ENCODE measurements around the gene KCNH5.
A peak's percentile ranks its signal among the peaks of the same experiment; 100 is the strongest.

Gene KCNH5

DNA sequence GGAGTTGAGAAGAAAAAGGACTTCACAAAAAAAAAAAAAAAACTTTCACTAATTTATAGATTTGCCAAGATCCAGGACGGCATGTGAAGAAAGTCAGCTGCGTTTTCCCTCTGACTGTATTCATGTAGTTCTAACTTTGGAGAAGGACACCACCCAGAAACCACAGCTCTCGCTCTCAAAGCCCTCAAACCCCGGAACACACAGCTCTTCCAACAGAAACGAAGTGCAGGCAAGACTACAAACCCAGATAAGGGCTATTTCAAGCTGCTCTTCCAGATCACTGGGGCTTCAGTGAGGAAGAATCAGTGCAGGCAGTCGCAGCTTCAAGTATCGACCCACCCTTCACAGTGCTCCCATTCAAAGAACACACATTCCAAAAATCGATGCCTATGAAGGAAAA lies 13.2 kb downstream of the KCNH5 start:
- TF ChIP-seq JUND (IDR thresholded peaks at IDR 0.05; ENCODE audit: low read depth): no peak
- in situ Hi-C loops (cut with HindIII; ENCODE audit: low pct_unique_long_range_greater_than_20kb, low sequenced_read_pairs): no loop called here
- DNase-seq (ENCODE audit: low read depth in 1 of 2, low spot score in 1 of 2): no peak

DNA sequence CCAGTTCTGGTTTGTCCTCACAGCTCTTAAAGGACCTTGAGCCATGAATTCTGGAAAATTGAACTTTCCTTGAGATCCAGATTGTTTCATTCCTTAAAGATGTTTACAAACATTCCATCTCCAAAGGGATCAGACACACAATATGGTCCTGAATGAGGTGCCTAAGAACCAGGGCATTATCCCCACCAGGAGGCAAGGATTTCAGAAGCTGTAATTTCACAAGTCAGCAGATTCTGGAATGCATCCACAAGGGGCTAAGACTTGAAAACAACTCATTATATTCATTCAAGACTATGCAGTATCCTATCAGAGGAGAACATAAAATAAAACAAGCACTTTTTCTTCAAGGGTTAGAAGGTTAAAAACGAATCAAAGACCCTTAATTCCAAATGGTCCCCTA lies 15.1 kb downstream of the KCNH5 start:
- no peak for DNase-seq (ENCODE audit: low read depth in 1 of 2, low spot score in 1 of 2)
- no peak for TF ChIP-seq JUND (IDR thresholded peaks at IDR 0.05; ENCODE audit: low read depth)
- in situ Hi-C loops (cut with HindIII; ENCODE audit: low pct_unique_long_range_greater_than_20kb, low sequenced_read_pairs): no loop called here

DNA sequence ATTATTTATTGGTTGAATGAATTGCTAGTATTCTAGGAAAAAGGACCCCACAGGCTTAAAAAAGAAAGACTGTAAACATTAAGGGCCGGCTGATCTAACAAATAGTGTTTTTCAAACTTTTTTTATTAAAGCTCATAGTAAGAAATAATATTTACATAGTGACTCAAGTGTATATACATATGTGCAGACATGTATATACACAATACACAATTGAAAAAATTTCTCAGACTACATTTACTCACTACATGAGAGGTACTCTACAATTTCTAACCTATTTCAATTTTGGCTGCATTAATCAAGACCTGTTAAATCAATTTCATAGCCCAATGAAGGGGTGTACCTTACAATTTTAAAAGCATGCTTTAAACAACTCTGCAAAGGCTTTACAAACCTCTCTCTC lies 17.5 kb downstream of the KCNH5 start:
- DNase-seq (ENCODE audit: low read depth in 1 of 2, low spot score in 1 of 2): no peak
- in situ Hi-C loops (cut with HindIII; ENCODE audit: low pct_unique_long_range_greater_than_20kb, low sequenced_read_pairs): no loop called here
- no peak for TF ChIP-seq JUND (IDR thresholded peaks at IDR 0.05; ENCODE audit: low read depth)

DNA sequence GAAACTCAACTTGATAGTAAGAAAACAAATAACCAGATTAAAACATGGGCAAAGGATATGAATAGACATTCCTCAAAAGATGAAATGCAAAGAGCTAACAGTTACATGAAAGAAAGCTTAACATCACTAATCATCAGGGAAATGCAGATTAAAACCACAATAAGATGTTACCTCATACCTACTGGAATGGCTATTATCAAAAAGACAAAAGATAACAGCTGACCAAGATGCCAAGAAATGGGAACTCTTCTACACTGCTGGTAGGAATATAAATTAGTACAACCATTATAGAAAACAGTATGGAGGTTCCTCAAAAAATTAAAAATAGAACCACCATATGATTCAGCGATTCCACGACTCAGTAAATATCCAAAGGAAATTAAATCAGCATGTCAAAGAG lies 18.8 kb downstream of the KCNH5 start:
- in situ Hi-C loops (cut with HindIII; ENCODE audit: low pct_unique_long_range_greater_than_20kb, low sequenced_read_pairs): no loop called here
- DNase-seq (ENCODE audit: low read depth in 1 of 2, low spot score in 1 of 2): no peak
- TF ChIP-seq JUND (IDR thresholded peaks at IDR 0.05; ENCODE audit: low read depth): no peak

DNA sequence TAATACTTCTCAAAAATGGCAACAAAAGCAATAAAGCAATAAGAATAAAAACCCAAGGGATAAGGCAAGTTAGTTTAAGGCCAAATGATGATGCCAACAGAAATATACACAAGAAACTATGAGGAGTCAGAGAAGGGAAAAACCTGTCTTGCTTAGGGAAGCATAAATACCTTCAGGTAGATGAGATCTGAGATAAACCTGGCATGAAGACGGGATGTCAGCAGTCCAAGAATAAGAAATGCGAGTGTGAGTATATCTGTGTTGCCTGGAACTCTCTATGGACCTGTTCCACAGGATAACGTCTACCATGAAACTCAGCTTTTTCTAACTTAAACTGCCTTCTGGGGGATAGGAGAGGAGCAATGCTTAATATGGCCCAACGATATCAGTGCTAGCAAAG lies 30.6 kb downstream of the KCNH5 start:
- DNase-seq (ENCODE audit: low read depth in 1 of 2, low spot score in 1 of 2): peak in 1 of 2 experiments; percentile 47
- in situ Hi-C loops (cut with HindIII; ENCODE audit: low pct_unique_long_range_greater_than_20kb, low sequenced_read_pairs): no loop called here
- TF ChIP-seq JUND (IDR thresholded peaks at IDR 0.05; ENCODE audit: low read depth): no peak

DNA sequence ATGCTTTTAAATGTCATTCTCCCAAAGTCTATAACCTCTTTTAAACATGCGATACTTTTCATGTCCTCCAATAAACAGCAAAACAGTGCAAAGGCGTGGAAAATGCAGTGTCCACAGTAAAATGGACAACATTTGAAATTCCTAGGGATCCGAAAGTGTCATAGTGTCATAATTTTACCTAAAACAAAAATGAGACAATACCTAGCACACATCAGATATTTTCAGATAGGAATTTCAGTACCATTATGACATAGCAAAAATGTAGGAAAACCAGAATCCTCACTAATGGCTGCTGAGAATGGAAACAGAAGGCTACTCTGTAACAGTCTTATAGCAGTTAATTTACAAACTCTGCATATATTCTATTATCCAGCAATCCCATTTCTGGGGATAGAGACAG lies 33.1 kb downstream of the KCNH5 start:
- no peak for TF ChIP-seq JUND (IDR thresholded peaks at IDR 0.05; ENCODE audit: low read depth)
- in situ Hi-C loops (cut with HindIII; ENCODE audit: low pct_unique_long_range_greater_than_20kb, low sequenced_read_pairs): no loop called here
- DNase-seq (ENCODE audit: low read depth in 1 of 2, low spot score in 1 of 2): no peak

DNA sequence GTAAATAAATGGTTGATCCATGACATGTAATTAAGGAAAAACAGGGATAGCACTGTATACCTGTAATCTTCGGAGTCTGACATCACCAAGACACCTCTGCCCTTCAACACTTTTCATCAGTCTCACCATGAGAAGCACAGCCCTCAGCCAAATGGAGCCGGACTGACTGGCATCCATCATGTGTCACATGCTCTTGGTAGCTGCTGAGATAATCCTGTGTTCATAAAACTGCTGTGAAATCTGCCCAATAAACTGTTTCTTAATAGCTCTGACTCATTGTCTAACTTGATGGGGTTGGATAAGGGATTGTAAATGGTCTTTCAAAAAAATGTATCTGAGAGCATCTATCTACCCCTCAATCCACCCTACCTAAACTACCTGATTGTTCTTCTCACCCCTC lies 33.6 kb downstream of the KCNH5 start:
- in situ Hi-C loops (cut with HindIII; ENCODE audit: low pct_unique_long_range_greater_than_20kb, low sequenced_read_pairs): no loop called here

DNA sequence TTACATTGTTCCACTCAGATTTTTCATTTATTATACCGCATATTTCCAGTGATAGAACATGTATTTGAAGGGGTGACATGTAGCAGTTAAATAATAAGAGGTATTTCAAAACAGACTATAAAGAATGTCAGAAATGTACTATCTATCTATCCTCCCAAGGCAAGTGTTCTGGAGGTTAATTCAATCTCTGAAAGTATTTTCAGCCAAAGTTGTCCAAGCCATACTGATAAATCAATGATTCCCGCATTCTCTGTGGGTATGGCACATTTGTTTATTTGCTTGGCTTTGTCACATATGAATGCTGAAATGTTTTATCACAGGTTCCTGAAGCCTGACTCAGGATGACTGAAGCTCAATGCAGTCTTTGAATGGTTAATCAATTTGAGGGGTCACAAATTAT lies 35.8 kb downstream of the KCNH5 start:
- TF ChIP-seq JUND (IDR thresholded peaks at IDR 0.05; ENCODE audit: low read depth): no peak
- in situ Hi-C loops (cut with HindIII; ENCODE audit: low pct_unique_long_range_greater_than_20kb, low sequenced_read_pairs): no loop called here
- no peak for DNase-seq (ENCODE audit: low read depth in 1 of 2, low spot score in 1 of 2)

More for the DNA sequence above, 33.6 kb downstream of the KCNH5 start:
- no peak for DNase-seq (ENCODE audit: low read depth in 1 of 2, low spot score in 1 of 2)
- TF ChIP-seq JUND (IDR thresholded peaks at IDR 0.05; ENCODE audit: low read depth): no peak

DNA sequence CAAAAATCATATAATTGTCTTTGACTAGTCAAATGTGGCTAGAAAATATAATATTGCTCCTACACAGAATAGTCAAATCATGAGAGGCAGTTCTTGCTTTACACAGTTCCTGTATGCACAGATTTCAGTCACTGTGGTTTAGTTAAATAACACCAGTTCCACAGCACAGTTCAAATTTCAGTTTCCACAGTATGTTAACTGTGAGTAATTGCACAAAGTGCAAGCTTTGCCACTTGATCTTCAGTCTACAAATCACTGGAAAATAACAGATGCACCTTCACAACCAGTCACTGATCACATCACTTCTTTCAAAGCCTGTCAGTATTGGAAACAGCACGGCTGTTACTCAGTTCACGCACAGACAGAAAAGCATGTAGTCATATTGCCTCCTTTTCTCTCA lies 38.7 kb downstream of the KCNH5 start:
- no peak for TF ChIP-seq JUND (IDR thresholded peaks at IDR 0.05; ENCODE audit: low read depth)
- no peak for DNase-seq (ENCODE audit: low read depth in 1 of 2, low spot score in 1 of 2)
- in situ Hi-C loops (cut with HindIII; ENCODE audit: low pct_unique_long_range_greater_than_20kb, low sequenced_read_pairs): no loop called here

DNA sequence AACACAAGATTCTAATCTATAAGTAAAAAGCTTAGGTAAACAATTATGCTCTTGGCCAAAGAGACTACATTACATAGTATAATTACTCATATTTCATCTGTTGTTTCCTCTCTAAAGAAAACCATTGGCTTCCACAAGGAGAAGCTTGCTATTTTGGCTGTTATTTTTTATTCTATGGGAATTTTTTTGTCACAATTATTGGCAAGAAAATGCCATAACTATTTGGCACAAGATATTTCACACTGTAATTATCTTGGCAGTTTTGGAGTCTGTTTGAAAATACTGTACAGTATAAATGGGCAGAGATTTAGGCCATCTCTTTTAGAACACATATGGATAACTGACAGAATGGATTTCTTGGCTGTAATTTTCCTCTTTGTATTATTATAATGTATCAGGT lies 51.2 kb downstream of the KCNH5 start:
- in situ Hi-C loops (cut with HindIII; ENCODE audit: low pct_unique_long_range_greater_than_20kb, low sequenced_read_pairs): no loop called here
- no peak for DNase-seq (ENCODE audit: low read depth in 1 of 2, low spot score in 1 of 2)
- TF ChIP-seq JUND (IDR thresholded peaks at IDR 0.05; ENCODE audit: low read depth): no peak

DNA sequence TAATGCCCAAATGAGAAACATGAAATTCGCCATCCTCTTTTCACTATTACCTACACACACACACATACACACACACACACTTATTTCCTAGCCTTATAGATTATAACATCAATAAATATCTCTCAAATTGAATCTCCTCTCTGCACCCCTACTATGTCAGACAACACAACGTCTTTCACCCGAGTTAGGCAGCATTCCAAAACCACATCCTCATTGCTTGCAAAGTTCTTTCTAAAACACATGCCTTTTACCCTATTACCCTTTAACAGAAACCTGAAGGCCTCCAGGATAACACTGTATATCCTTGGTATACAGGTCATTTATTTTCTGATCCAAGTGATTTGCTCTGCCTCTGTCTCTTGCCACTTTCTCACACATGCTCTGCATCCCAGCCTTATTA lies 56.3 kb downstream of the KCNH5 start:
- TF ChIP-seq JUND (IDR thresholded peaks at IDR 0.05; ENCODE audit: low read depth): no peak
- in situ Hi-C loops (cut with HindIII; ENCODE audit: low pct_unique_long_range_greater_than_20kb, low sequenced_read_pairs): no loop called here
- no peak for DNase-seq (ENCODE audit: low read depth in 1 of 2, low spot score in 1 of 2)

DNA sequence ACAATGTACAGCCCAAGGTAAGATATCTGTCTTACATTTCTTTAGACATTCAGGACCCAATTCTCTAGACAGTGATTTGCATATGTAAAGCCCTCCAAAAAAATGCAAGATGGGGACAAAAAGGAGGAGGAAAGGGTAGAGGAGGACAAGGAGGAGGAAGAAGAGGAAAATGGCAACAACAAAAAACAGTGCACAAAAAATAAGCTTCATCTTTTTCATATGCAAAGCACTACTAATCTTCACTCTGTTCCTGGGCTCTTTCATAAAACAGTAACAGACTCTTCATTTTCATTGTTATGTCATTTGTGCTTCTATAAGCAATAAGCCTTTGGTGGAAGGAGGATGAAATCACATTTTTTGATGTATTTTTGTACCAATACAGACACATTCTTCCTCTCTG lies 61.4 kb downstream of the KCNH5 start:
- no peak for TF ChIP-seq JUND (IDR thresholded peaks at IDR 0.05; ENCODE audit: low read depth)
- no peak for DNase-seq (ENCODE audit: low read depth in 1 of 2, low spot score in 1 of 2)
- in situ Hi-C loops (cut with HindIII; ENCODE audit: low pct_unique_long_range_greater_than_20kb, low sequenced_read_pairs): no loop called here

DNA sequence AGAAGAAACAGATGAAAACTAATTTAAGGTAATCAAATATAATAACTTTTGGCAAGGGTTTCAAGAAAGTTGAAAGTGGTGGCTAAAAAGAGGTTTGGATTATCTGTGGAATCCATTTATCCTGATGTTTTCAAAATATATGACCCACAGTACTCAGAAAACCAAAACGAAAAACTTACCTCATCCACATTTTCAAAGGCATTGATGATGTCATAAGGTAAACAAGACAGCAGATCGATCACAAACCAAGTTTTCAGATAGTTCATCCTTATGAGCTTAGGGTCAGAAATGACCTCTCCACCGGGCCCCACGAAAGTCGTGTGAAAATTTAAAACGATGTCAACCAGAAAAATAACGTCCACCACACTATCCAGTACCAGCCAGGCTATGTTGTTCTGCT lies 64.6 kb downstream of the KCNH5 start:
- TF ChIP-seq JUND (IDR thresholded peaks at IDR 0.05; ENCODE audit: low read depth): no peak
- in situ Hi-C loops (cut with HindIII; ENCODE audit: low pct_unique_long_range_greater_than_20kb, low sequenced_read_pairs): no loop called here
- no peak for DNase-seq (ENCODE audit: low read depth in 1 of 2, low spot score in 1 of 2)

DNA sequence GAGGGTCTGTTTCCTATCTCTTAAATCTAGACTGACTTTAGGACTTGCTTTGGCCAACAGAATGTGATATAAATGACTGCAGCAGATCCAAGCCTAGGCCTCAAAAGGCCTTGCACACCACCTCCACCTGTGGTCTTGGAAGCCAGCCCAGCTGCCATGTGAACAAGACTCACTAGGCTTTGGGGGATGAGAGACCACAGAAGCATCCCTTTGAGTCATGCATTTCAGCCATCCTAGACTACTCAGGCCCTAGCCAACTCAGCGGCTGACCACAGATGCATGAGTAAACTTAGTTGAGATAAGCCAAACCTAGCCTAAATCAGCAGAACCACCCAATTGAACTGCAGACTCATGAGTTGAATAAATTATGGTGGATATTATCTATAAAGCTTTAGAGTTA lies 87.7 kb downstream of the KCNH5 start:
- in situ Hi-C loops (cut with HindIII; ENCODE audit: low pct_unique_long_range_greater_than_20kb, low sequenced_read_pairs): no loop called here
- no peak for TF ChIP-seq JUND (IDR thresholded peaks at IDR 0.05; ENCODE audit: low read depth)
- no peak for DNase-seq (ENCODE audit: low read depth in 1 of 2, low spot score in 1 of 2)

DNA sequence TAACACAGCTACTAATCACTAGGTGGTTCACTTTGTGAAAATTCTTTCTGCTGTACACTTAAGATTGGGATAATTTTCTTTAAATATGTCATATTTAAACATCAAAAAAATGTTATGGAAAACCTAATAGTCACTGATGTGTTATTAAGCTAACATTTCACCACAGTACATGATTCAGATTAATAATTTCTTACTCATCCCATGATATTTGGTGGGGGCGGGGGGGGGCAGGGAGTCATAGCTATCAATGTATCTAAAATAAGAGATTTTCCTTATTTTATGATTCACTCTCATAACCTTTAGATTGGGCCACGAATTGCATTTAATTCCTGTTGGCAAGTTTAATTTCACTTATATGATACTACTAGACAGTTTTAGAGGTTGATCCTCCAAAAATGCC lies 88.8 kb downstream of the KCNH5 start:
- no peak for TF ChIP-seq JUND (IDR thresholded peaks at IDR 0.05; ENCODE audit: low read depth)
- in situ Hi-C loops (cut with HindIII; ENCODE audit: low pct_unique_long_range_greater_than_20kb, low sequenced_read_pairs): no loop called here
- no peak for DNase-seq (ENCODE audit: low read depth in 1 of 2, low spot score in 1 of 2)
